H1 (cell line): ENCODE measurements around the gene FAM227B. TPM values are rescaled to one million over a fixed set of nuclear protein-coding genes. Genes with fewer than 3 reads are reported as not detected.

Source experiments
- CTCF ChIA-PET: fragments of 300-600 bp; sonication (Branson Sonifier 250); formaldehyde crosslinking; loops from one replicate; lab custom pipeline; 2021; ENCODE audit not compliant: partially characterized antibody; lab: Charles Lee
- POLR2A ChIA-PET: fragments of 300-600 bp; sonication (Branson Sonifier 250); formaldehyde crosslinking; loops from one replicate; lab custom pipeline; 2021; ENCODE audit warnings: inconsistent platforms; ENCODE audit not compliant: partially characterized antibody; lab: Charles Lee
- DNase-seq, 2 experiments: peaks; one replicate each; pipeline versions ENCODE4 v3.0.0 to v3.0.0-alpha.2; 2010 to 2022; ENCODE audit warnings: low spot score in 2 of 2, low read depth in 1 of 2, mixed read lengths in 1 of 2
- FAIRE-seq: peaks from 2 replicates; lab custom pipeline; 2011; peaks lifted over from hg19 to GRCh38; lab: Jason Lieb, UNC
- H2AFZ ChIP-seq: 2 replicates; pipeline ENCODE4 v1.8.1; 2012; ENCODE audit warnings: low read length, inconsistent platforms
- H2AK5ac ChIP-seq: 2 replicates; pipeline ENCODE4 v1.6.1; 2013; ENCODE audit warnings: low read depth, low read length
- H2BK120ac ChIP-seq: replicated peaks from 2 replicates; pipeline ENCODE3; 2013; ENCODE audit warnings: low read depth, low read length, inconsistent platforms
- H2BK12ac ChIP-seq: 2 replicates; pipeline ENCODE4 v1.6.1; 2013; ENCODE audit warnings: low read depth, low read length
- H2BK15ac ChIP-seq: 2 replicates; pipeline ENCODE4 v1.6.1; 2013; ENCODE audit warnings: low read length
- H2BK20ac ChIP-seq: 2 replicates; pipeline ENCODE4 v1.6.1; 2013; ENCODE audit warnings: low read length
- H2BK5ac ChIP-seq: 2 replicates; pipeline ENCODE4 v1.6.1; 2013; ENCODE audit warnings: low read depth, low read length
- H3K14ac ChIP-seq: 2 replicates; pipeline ENCODE4 v1.6.1; 2013; ENCODE audit warnings: inconsistent platforms; ENCODE audit not compliant: insufficient read length
- H3K18ac ChIP-seq: 2 replicates; pipeline ENCODE4 v1.6.1; 2013; ENCODE audit warnings: low read length; ENCODE audit errors: extremely low read depth
- H3K23ac ChIP-seq: 2 replicates; pipeline ENCODE4 v1.6.1; 2013; ENCODE audit warnings: inconsistent platforms; ENCODE audit not compliant: insufficient read length
- H3K23me2 ChIP-seq: 2 replicates; pipeline ENCODE4 v1.6.1; 2013; ENCODE audit warnings: low read depth, low read length
- H3K27ac ChIP-seq: 2 replicates; pipeline ENCODE4 v1.6.1; 2011; ENCODE audit warnings: low read depth, low read length, inconsistent platforms
- H3K27me3 ChIP-seq, 4 experiments: replicated peaks in 1 of 4; 1 replicate in 1 of 4; 2 replicates in 3 of 4; pipeline versions ENCODE4 v1.6.1 to v1.8.1; 2011 to 2013; ENCODE audit warnings: low read length in 3 of 4, mild to moderate bottlenecking in 3 of 4, inconsistent platforms in 2 of 4, mixed read lengths in 2 of 4, moderate library complexity in 1 of 4; ENCODE audit not compliant: control insufficient read depth in 3 of 4, insufficient read depth in 3 of 4; ENCODE audit errors: extremely low read depth in 1 of 4
- H3K36me3 ChIP-seq, 4 experiments: 2 replicates each; pipeline versions ENCODE4 v1.6.1 to v1.8.1; 2011 to 2013; ENCODE audit warnings: mild to moderate bottlenecking in 4 of 4, low read length in 3 of 4, moderate library complexity in 2 of 4, control low read depth in 1 of 4, inconsistent platforms in 1 of 4; ENCODE audit not compliant: insufficient read depth in 4 of 4, control insufficient read depth in 2 of 4
- H3K4ac ChIP-seq: replicated peaks from 2 replicates; pipeline ENCODE3; 2013; ENCODE audit warnings: low read length, low read depth, mixed read lengths, inconsistent platforms; ENCODE audit not compliant: insufficient read length
- H3K4me1 ChIP-seq, 4 experiments: replicated peaks in 1 of 4; 1 replicate in 1 of 4; 2 replicates in 3 of 4; pipeline versions ENCODE4 v1.6.1 to v1.8.1; 2011 to 2013; ENCODE audit warnings: low read length in 3 of 4, inconsistent platforms in 2 of 4, mixed read lengths in 1 of 4; ENCODE audit not compliant: insufficient read depth in 4 of 4, control insufficient read depth in 3 of 4
- H3K4me2 ChIP-seq, 2 experiments: 2 replicates each; pipeline versions ENCODE4 v1.6.1 to v1.8.1; 2011 to 2013; ENCODE audit warnings: low read depth in 2 of 2, low read length in 2 of 2, control low read depth in 1 of 2, inconsistent platforms in 1 of 2, mild to moderate bottlenecking in 1 of 2; ENCODE audit not compliant: insufficient read depth in 1 of 2
- H3K4me3 ChIP-seq, 4 experiments: fragments of 200-600, 300-600 bp in 1 of 4; sonication (generic), shearing (Covaris generic), sonication (Bioruptor Twin) in 1 of 4; 2 replicates each; pipeline versions ENCODE4 v1.5.1 to v1.8.1; 2011 to 2016; ENCODE audit warnings: low read length in 4 of 4, low read depth in 3 of 4, control low read depth in 2 of 4, inconsistent platforms in 2 of 4, mild to moderate bottlenecking in 2 of 4, mixed read lengths in 1 of 4, moderate library complexity in 1 of 4; ENCODE audit not compliant: insufficient read depth in 2 of 4; ENCODE audit errors: extremely low read depth in 1 of 4
- H3K56ac ChIP-seq: replicated peaks from 2 replicates; pipeline ENCODE3; 2013; ENCODE audit warnings: low read depth, mild to moderate bottlenecking, mixed read lengths, low read length, inconsistent platforms; ENCODE audit not compliant: insufficient read length
- H3K79me1 ChIP-seq: 2 replicates; pipeline ENCODE4 v1.6.1; 2013; ENCODE audit warnings: low read depth, low read length, control low read depth
- H3K79me2 ChIP-seq, 2 experiments: 2 replicates each; pipeline versions ENCODE4 v1.6.1 to v1.8.1; 2012 to 2013; ENCODE audit warnings: low read length in 2 of 2, mild to moderate bottlenecking in 2 of 2, inconsistent platforms in 1 of 2; ENCODE audit not compliant: insufficient read depth in 2 of 2, control insufficient read depth in 1 of 2
- H3K9ac ChIP-seq, 4 experiments: replicated peaks in 1 of 4; 1 replicate in 1 of 4; 2 replicates in 3 of 4; pipeline versions ENCODE4 v1.6.1 to v1.8.1; 2011 to 2013; ENCODE audit warnings: low read depth in 3 of 4, low read length in 3 of 4, control low read depth in 2 of 4, mild to moderate bottlenecking in 2 of 4, moderate library complexity in 2 of 4, inconsistent platforms in 1 of 4; ENCODE audit errors: extremely low read depth in 1 of 4
- H3K9me3 ChIP-seq, 2 experiments: 2 replicates each; pipeline versions ENCODE4 v1.6.1 to v1.8.1; 2012 to 2013; ENCODE audit warnings: mild to moderate bottlenecking in 2 of 2, moderate library complexity in 2 of 2, control low read depth in 1 of 2, inconsistent platforms in 1 of 2, low read depth in 1 of 2, low read length in 1 of 2, mixed read lengths in 1 of 2; ENCODE audit not compliant: insufficient read depth in 2 of 2
- H4K20me1 ChIP-seq, 2 experiments: replicated peaks in 1 of 2; 2 replicates each; pipeline versions ENCODE3 to v1.8.1; 2011 to 2013; ENCODE audit warnings: inconsistent platforms in 2 of 2, low read length in 2 of 2, mild to moderate bottlenecking in 1 of 2; ENCODE audit not compliant: insufficient read depth in 2 of 2, control insufficient read depth in 1 of 2
- H4K5ac ChIP-seq: 2 replicates; pipeline ENCODE4 v1.6.1; 2013; ENCODE audit warnings: low read length, low read depth, mixed read lengths, inconsistent platforms; ENCODE audit not compliant: insufficient read length
- H4K8ac ChIP-seq: 2 replicates; pipeline ENCODE4 v1.8.0; 2013; ENCODE audit warnings: mild to moderate bottlenecking, moderate library complexity, low read length, inconsistent platforms; ENCODE audit not compliant: insufficient read depth; ENCODE audit errors: extremely low read depth
- H4K91ac ChIP-seq: replicated peaks from 2 replicates; pipeline ENCODE3; 2013; ENCODE audit warnings: low read length, mixed read lengths, inconsistent platforms; ENCODE audit not compliant: insufficient read length
- WGBS, 2 experiments: shearing (Covaris generic) in 1 of 2; methylation state at CpG; one replicate each; pipeline versions ENCODE4 v1.1.6 to v1.1.7; 2013 to 2015; ENCODE audit warnings: low lambda C conversion rate in 2 of 2, mixed read lengths in 2 of 2, inconsistent platforms in 1 of 2, low coverage in 1 of 2, missing lambda C conversion rate in 1 of 2; ENCODE audit not compliant: insufficient replicate concordance in 2 of 2, insufficient coverage in 1 of 2, insufficient read length in 1 of 2; ENCODE audit errors: extremely low coverage in 1 of 2, missing lambda C conversion rate in 1 of 2; 5-methylcytosine and 5-hydroxymethylcytosine counted together
- polyA plus RNA-seq, 7 experiments: library from polyadenylated mRNA; depleted of rRNA in 3 of 7; stranded (reverse) in 5 of 7; unstranded in 2 of 7; fragments of >200 nt in 5 of 7; fragments of 200-250 nt in 2 of 7; gene quantifications; 1 replicate in 5 of 7; 2 replicates in 1 of 7; 4 replicates in 1 of 7; pipeline versions ENCODE4 v1.2.1 to v1.2.3, GENCODE V29; 2011 to 2013; ENCODE audit warnings: missing spikeins in 2 of 7, mixed read lengths in 2 of 7
- total RNA-seq: library from RNA; stranded (reverse); fragmentation: NEBNext Ultra II Directional; extraction: Animal tissue kit (Norgen Biotek cat#: 25700); gene quantifications from 2 replicates; pipeline ENCODE4 v1.2.1, GENCODE V29; 2021
- TF ChIP-seq, protein P1 (sequence below): fragments of 300-600 bp; sonication (generic); IDR thresholded peaks from 2 replicates; pipeline ENCODE4 v1.7.1; 2012; ENCODE audit warnings: low read length, moderate library complexity, mild to moderate bottlenecking, inconsistent platforms; ENCODE audit not compliant: insufficient replicate concordance

The FAM227B gene
- total and polyA plus RNA-seq, 2 of the 8 experiments (the other 6 are each of a cell fraction or from before 2014, with no cell fraction given) = 4.0 to 6.5 TPM

DNA sequence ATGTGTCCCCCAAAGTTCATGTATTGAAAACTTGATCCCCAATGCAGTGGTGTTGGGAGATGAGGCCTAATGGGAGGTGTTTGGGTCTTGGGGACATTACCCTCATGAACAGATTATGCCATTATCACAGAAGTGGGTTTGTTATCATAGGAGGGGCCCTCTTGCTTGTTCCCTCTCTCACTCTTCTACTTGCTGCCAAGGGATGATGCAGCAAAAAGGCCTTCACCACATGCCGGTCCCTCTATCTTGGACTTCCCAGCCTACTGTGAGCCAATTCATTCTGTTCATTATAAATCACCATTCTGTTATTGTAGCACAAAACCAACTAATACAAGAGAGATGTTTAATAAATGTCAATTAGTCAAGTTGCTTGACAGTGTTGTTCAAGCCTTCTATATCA is 47.2 kb downstream of the FAM227B start:
- 82% methylated on average over 1 of the region's 1 CpG; no CpG with 5 or more reads in 1 of the 2 experiments for WGBS, 2 experiments
- POLR2A ChIA-PET = no interaction called here
- no peak overlapping the region for H2AK5ac ChIP-seq
- TF ChIP-seq, protein P1, sequence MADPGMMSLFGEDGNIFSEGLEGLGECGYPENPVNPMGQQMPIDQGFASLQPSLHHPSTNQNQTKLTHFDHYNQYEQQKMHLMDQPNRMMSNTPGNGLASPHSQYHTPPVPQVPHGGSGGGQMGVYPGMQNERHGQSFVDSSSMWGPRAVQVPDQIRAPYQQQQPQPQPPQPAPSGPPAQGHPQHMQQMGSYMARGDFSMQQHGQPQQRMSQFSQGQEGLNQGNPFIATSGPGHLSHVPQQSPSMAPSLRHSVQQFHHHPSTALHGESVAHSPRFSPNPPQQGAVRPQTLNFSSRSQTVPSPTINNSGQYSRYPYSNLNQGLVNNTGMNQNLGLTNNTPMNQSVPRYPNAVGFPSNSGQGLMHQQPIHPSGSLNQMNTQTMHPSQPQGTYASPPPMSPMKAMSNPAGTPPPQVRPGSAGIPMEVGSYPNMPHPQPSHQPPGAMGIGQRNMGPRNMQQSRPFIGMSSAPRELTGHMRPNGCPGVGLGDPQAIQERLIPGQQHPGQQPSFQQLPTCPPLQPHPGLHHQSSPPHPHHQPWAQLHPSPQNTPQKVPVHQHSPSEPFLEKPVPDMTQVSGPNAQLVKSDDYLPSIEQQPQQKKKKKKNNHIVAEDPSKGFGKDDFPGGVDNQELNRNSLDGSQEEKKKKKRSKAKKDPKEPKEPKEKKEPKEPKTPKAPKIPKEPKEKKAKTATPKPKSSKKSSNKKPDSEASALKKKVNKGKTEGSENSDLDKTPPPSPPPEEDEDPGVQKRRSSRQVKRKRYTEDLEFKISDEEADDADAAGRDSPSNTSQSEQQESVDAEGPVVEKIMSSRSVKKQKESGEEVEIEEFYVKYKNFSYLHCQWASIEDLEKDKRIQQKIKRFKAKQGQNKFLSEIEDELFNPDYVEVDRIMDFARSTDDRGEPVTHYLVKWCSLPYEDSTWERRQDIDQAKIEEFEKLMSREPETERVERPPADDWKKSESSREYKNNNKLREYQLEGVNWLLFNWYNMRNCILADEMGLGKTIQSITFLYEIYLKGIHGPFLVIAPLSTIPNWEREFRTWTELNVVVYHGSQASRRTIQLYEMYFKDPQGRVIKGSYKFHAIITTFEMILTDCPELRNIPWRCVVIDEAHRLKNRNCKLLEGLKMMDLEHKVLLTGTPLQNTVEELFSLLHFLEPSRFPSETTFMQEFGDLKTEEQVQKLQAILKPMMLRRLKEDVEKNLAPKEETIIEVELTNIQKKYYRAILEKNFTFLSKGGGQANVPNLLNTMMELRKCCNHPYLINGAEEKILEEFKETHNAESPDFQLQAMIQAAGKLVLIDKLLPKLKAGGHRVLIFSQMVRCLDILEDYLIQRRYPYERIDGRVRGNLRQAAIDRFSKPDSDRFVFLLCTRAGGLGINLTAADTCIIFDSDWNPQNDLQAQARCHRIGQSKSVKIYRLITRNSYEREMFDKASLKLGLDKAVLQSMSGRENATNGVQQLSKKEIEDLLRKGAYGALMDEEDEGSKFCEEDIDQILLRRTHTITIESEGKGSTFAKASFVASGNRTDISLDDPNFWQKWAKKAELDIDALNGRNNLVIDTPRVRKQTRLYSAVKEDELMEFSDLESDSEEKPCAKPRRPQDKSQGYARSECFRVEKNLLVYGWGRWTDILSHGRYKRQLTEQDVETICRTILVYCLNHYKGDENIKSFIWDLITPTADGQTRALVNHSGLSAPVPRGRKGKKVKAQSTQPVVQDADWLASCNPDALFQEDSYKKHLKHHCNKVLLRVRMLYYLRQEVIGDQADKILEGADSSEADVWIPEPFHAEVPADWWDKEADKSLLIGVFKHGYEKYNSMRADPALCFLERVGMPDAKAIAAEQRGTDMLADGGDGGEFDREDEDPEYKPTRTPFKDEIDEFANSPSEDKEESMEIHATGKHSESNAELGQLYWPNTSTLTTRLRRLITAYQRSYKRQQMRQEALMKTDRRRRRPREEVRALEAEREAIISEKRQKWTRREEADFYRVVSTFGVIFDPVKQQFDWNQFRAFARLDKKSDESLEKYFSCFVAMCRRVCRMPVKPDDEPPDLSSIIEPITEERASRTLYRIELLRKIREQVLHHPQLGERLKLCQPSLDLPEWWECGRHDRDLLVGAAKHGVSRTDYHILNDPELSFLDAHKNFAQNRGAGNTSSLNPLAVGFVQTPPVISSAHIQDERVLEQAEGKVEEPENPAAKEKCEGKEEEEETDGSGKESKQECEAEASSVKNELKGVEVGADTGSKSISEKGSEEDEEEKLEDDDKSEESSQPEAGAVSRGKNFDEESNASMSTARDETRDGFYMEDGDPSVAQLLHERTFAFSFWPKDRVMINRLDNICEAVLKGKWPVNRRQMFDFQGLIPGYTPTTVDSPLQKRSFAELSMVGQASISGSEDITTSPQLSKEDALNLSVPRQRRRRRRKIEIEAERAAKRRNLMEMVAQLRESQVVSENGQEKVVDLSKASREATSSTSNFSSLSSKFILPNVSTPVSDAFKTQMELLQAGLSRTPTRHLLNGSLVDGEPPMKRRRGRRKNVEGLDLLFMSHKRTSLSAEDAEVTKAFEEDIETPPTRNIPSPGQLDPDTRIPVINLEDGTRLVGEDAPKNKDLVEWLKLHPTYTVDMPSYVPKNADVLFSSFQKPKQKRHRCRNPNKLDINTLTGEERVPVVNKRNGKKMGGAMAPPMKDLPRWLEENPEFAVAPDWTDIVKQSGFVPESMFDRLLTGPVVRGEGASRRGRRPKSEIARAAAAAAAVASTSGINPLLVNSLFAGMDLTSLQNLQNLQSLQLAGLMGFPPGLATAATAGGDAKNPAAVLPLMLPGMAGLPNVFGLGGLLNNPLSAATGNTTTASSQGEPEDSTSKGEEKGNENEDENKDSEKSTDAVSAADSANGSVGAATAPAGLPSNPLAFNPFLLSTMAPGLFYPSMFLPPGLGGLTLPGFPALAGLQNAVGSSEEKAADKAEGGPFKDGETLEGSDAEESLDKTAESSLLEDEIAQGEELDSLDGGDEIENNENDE = no peak

More for the DNA sequence above, 47.2 kb downstream of the FAM227B start:
- Histone ChIP-seq H2BK5ac (no peak overlapping the region), H3K27me3 (no peaks in the 10 kb centered on the region), H3K4me2 (no peak overlapping the region), H3K36me3 (no peaks in the 10 kb centered on the region), H3K23ac (no peak overlapping the region), H4K91ac (no peak overlapping the region), H3K9ac (no peak overlapping the region), H3K79me2 (no peaks in the 10 kb centered on the region), H2AFZ (no peak overlapping the region), H2BK15ac (no peak overlapping the region), H4K5ac (no peak overlapping the region), H2BK120ac (no peak overlapping the region), H4K8ac (no peak overlapping the region), H3K4me3 (no peak overlapping the region), H4K20me1 (no peaks in the 10 kb centered on the region), H3K18ac (no peak overlapping the region), H2BK20ac (no peak overlapping the region), H3K23me2 (no peaks in the 10 kb centered on the region), H3K27ac (no peak overlapping the region), H3K79me1 (no peaks in the 10 kb centered on the region), H3K4ac (no peak overlapping the region), H3K14ac (no peak overlapping the region), H2BK12ac (no peak overlapping the region), H3K4me1 (no peaks in the 10 kb centered on the region), H3K9me3 (no peaks in the 10 kb centered on the region), H3K56ac (no peak overlapping the region)
- no peak for FAIRE-seq
- no peak for DNase-seq
- CTCF ChIA-PET = no interaction called here
